Suprapubic skin (tissue), 4 donors: ENCODE measurements around the gene SIN3A. TPM values are rescaled to one million over a fixed set of nuclear protein-coding genes. Genes with fewer than 3 reads are reported as not detected.

ENCODE experiments used
- DNase-seq, 2 donors: peaks; one replicate each; pipeline ENCODE4 v3.0.0-alpha.2; 2019; ENCODE audit warnings: low spot score in 2 of 2
- H3K27ac ChIP-seq: fragments of 200-600 bp; sonication (generic); one replicate; pipeline ENCODE4 v1.5.1; 2019
- H3K27me3 ChIP-seq: fragments of 200-600 bp; sonication (generic); one replicate; pipeline ENCODE4 v1.5.1; 2019
- H3K36me3 ChIP-seq: fragments of 200-600 bp; sonication (generic); one replicate; pipeline ENCODE4 v1.5.1; 2019
- H3K4me1 ChIP-seq: fragments of 200-600 bp; sonication (generic); one replicate; pipeline ENCODE4 v1.5.1; 2019
- H3K4me3 ChIP-seq: fragments of 200-600 bp; sonication (generic); one replicate; pipeline ENCODE4 v1.5.1; 2019; ENCODE audit warnings: mild to moderate bottlenecking
- H3K9me3 ChIP-seq: fragments of 200-600 bp; sonication (generic); one replicate; pipeline ENCODE4 v1.5.1; 2019
- EP300 ChIP-seq: sonication (generic); formaldehyde crosslinking; IDR thresholded peaks from one replicate; pipeline ENCODE4 v1.6.1; 2017; ENCODE audit warnings: antibody characterized with exemption
- POLR2A ChIP-seq, 2 donors: fragments of 450-650 bp; IDR thresholded peaks; one replicate each; pipeline ENCODE4 v1.6.1; 2017; ENCODE audit warnings: antibody characterized with exemption in 2 of 2, mild to moderate bottlenecking in 2 of 2, moderate library complexity in 2 of 2
- POLR2AphosphoS5 ChIP-seq, 3 donors: sonication (generic); formaldehyde crosslinking; IDR thresholded peaks; one replicate each; pipeline ENCODE4 v1.6.1; 2017; ENCODE audit warnings: antibody characterized with exemption in 3 of 3
- WGBS: methylation state at CpG from one replicate; pipeline ENCODE4 v1.1.5; 2018; 5-methylcytosine and 5-hydroxymethylcytosine counted together
- total RNA-seq, 4 donors: library from RNA; depleted of rRNA; stranded (reverse); fragments of >200 nt; gene quantifications; one replicate each; pipeline ENCODE4 v1.1.0, GENCODE V29; 2016
- TF ChIP-seq, protein P1 (sequence below), 2 donors: fragments of 200-600 bp in 1 of 2; fragments of 450-650 bp in 1 of 2; sonication (generic) in 1 of 2; IDR thresholded peaks; one replicate each; pipeline ENCODE4 v1.5.1; 2016 to 2019; ENCODE audit warnings: antibody characterized with exemption in 2 of 2, mild to moderate bottlenecking in 1 of 2, moderate library complexity in 1 of 2

Gene SIN3A
- total RNA-seq, 4 donors from 2014 or later = 55.2 to 94.8 (median 66.0) TPM

DNA sequence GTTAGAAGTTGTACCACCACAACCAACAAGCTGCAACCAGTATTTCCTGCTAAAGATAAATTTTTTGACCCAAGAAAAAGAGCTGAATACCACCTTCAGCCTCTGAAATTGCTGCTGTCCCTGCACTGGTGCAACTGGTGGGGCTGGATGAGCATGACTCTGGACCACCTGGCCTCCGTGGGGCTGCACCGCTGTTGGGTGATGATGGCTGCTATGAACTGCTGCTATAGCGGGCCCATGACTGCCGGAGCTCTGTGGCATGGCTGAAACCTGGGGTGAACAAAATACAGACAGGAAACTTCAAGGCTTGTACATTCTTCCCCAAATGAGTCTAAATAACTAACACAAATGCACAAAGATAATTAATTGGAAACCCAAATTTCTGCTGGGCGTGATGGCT, 28.9 kb downstream of the SIN3A start:
- 94% methylated on average over 5 of the region's 5 CpGs for WGBS
- Histone ChIP-seq H3K4me1 (no peaks in the 10 kb centered on the region), H3K27me3 (no peaks in the 10 kb centered on the region), H3K9me3 (no peaks in the 10 kb centered on the region), H3K4me3 (no peak overlapping the region), H3K27ac (no peak overlapping the region), H3K36me3 (peaks cover 62% of the 10 kb centered on the region)
- TF ChIP-seq EP300 (no peak), POLR2AphosphoS5 (IDR thresholded peaks at IDR 0.05) (no peak), POLR2A (IDR thresholded peaks at IDR 0.05) (no peak)
- TF ChIP-seq, protein P1, sequence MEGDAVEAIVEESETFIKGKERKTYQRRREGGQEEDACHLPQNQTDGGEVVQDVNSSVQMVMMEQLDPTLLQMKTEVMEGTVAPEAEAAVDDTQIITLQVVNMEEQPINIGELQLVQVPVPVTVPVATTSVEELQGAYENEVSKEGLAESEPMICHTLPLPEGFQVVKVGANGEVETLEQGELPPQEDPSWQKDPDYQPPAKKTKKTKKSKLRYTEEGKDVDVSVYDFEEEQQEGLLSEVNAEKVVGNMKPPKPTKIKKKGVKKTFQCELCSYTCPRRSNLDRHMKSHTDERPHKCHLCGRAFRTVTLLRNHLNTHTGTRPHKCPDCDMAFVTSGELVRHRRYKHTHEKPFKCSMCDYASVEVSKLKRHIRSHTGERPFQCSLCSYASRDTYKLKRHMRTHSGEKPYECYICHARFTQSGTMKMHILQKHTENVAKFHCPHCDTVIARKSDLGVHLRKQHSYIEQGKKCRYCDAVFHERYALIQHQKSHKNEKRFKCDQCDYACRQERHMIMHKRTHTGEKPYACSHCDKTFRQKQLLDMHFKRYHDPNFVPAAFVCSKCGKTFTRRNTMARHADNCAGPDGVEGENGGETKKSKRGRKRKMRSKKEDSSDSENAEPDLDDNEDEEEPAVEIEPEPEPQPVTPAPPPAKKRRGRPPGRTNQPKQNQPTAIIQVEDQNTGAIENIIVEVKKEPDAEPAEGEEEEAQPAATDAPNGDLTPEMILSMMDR (IDR thresholded peaks at IDR 0.05) = no peak
- DNase-seq = no peak

DNA sequence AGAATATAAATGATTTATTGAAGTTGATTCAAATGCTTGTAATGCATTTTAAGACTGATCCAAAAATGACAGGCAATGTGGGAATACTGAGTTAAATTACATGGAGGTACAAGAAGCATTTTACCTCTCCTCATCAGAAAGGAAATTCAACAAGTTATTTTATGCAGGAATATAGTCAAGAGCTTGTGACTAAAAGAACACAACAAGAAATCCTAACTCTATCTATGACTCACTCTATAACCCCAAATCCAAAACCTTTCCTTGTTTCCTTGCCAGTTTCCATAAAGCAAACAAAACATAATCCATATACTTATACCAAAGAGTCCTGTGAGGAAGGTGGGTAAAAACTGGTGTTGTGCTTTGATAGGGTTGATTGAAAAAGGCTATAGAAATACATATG, 30.8 kb downstream of the SIN3A start:
- DNase-seq = no peak
- Histone ChIP-seq H3K9me3 (no peaks in the 10 kb centered on the region), H3K27ac (no peak overlapping the region), H3K27me3 (no peaks in the 10 kb centered on the region), H3K4me3 (no peak overlapping the region), H3K4me1 (no peaks in the 10 kb centered on the region), H3K36me3 (peaks cover 58% of the 10 kb centered on the region)
- TF ChIP-seq, protein P1 (IDR thresholded peaks at IDR 0.05) = no peak
- TF ChIP-seq EP300 (no peak), POLR2AphosphoS5 (IDR thresholded peaks at IDR 0.05) (no peak)

- no peak for TF ChIP-seq POLR2A (IDR thresholded peaks at IDR 0.05)
- TF ChIP-seq, protein P1 (IDR thresholded peaks at IDR 0.05) = no peak
- TF ChIP-seq EP300 = no peak
- TF ChIP-seq POLR2AphosphoS5 (IDR thresholded peaks at IDR 0.05) = no peak
- WGBS = 100% methylated on average over 1 of the region's 1 CpG
- Histone ChIP-seq H3K36me3 (peaks cover 52% of the 10 kb centered on the region), H3K27ac (no peak overlapping the region), H3K9me3 (no peaks in the 10 kb centered on the region), H3K4me3 (no peak overlapping the region), H3K27me3 (no peaks in the 10 kb centered on the region), H3K4me1 (no peaks in the 10 kb centered on the region)
- DNase-seq = no peak
Observed at GRCh38 chr15:75416584-75416983, 34.9 kb downstream of the SIN3A start.

DNA sequence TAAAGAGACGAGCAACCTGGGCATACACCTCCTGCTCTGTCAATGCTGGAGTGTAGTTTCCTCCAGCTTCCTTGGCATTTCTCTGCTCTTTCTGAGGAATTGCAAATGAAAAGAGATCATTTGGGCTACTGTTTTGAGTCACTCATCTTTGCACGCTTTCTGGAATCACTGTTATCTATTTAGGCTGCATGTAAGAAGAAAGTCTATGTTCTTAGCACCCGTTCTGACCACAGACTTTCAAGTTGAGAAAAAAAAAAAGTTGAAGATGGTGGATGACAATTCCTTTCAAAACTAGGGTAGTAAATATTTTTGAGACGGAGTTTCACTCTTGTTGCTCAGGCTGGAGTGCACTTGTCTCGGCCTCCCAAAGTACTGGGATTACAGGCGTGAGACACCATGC, 41.3 kb downstream of the SIN3A start:
- TF ChIP-seq POLR2AphosphoS5 (IDR thresholded peaks at IDR 0.05) = no peak
- TF ChIP-seq EP300 = no peak
- no peak for TF ChIP-seq POLR2A (IDR thresholded peaks at IDR 0.05)
- TF ChIP-seq, protein P1 (IDR thresholded peaks at IDR 0.05) = no peak
- no peak for DNase-seq
- peaks cover 85% of the 10 kb centered on the region for H3K36me3 ChIP-seq
- no peaks in the 10 kb centered on the region for H3K9me3 ChIP-seq
- H3K4me3 ChIP-seq = no peak overlapping the region
- H3K27ac ChIP-seq = no peak overlapping the region
- 92% methylated on average over 6 of the region's 6 CpGs for WGBS
- H3K27me3 ChIP-seq = no peaks in the 10 kb centered on the region
- H3K4me1 ChIP-seq = no peaks in the 10 kb centered on the region

- TF ChIP-seq POLR2A (IDR thresholded peaks at IDR 0.05) (no peak), POLR2AphosphoS5 (IDR thresholded peaks at IDR 0.05) (no peak), EP300 (no peak)
- TF ChIP-seq, protein P1 (IDR thresholded peaks at IDR 0.05) = no peak
- Histone ChIP-seq H3K4me3 (no peak overlapping the region), H3K27me3 (no peaks in the 10 kb centered on the region), H3K36me3 (peaks cover 95% of the 10 kb centered on the region), H3K4me1 (no peaks in the 10 kb centered on the region), H3K27ac (no peak overlapping the region), H3K9me3 (no peaks in the 10 kb centered on the region)
- DNase-seq = no peak
- 82% methylated on average over 1 of the region's 1 CpG for WGBS
Observed at GRCh38 chr15:75407083-75407482, 44.4 kb downstream of the SIN3A start.
